ENCODE data around the gene FBXL17.

The FBXL17 gene

DNA sequence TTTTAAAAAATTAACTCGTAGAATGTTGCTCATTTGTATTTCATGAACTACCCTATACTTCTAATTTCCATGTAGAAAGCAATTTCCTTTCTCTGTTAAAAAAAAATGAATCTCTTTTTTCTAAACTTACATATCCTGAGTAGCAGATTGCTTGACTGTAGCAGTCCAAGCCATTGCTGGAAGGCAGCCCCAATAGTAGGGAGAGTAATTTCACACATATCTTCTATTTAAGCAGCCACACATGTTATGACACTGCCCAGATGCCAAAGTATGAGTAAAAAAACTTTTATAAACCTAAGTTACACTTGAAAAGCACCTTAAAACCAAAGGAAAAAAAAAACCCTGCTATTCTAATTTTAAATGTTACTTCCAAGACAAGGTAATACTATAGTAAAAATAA lies 69.6 kb downstream of the FBXL17 start:
- Histone ChIP-seq H3K4me1 (ENCODE audit: insufficient read depth, low read length) (no peaks in the 10 kb centered on the region), H4K20me1 (ENCODE audit: insufficient read depth, low read length) (no peaks in the 10 kb centered on the region), H3K79me2 (ENCODE audit: insufficient read depth, low read length) (no peaks in the 10 kb centered on the region), H2AFZ (ENCODE audit: low read depth, low read length) (no peak overlapping the region), H3K27me3 (ENCODE audit: insufficient read depth, low read length, poor library complexity) (no peaks in the 10 kb centered on the region), H3K4me3 (ENCODE audit: low read depth in 1 of 2, low read length in 2 of 2) (no peak overlapping the region), H3K27ac (ENCODE audit: low read length) (no peak overlapping the region), H3K9ac (ENCODE audit: low read depth, low read length) (no peak overlapping the region), H3K9me3 (ENCODE audit: insufficient read depth, low read length, severe bottlenecking) (no peaks in the 10 kb centered on the region), H3K36me3 (ENCODE audit: insufficient read depth, low read length) (no peaks in the 10 kb centered on the region), H3K4me2 (ENCODE audit: insufficient read depth, low read length) (no peak overlapping the region)
- ATAC-seq (ENCODE audit: insufficient read depth, low read depth) (no peak), DNase-seq (no peak)
- no peak for TF ChIP-seq EZH2 (IDR thresholded peaks at IDR 0.05; ENCODE audit: borderline replicate concordance, low read depth, low read length, severe bottlenecking)
- TF ChIP-seq, protein P1, sequence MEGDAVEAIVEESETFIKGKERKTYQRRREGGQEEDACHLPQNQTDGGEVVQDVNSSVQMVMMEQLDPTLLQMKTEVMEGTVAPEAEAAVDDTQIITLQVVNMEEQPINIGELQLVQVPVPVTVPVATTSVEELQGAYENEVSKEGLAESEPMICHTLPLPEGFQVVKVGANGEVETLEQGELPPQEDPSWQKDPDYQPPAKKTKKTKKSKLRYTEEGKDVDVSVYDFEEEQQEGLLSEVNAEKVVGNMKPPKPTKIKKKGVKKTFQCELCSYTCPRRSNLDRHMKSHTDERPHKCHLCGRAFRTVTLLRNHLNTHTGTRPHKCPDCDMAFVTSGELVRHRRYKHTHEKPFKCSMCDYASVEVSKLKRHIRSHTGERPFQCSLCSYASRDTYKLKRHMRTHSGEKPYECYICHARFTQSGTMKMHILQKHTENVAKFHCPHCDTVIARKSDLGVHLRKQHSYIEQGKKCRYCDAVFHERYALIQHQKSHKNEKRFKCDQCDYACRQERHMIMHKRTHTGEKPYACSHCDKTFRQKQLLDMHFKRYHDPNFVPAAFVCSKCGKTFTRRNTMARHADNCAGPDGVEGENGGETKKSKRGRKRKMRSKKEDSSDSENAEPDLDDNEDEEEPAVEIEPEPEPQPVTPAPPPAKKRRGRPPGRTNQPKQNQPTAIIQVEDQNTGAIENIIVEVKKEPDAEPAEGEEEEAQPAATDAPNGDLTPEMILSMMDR (IDR thresholded peaks at IDR 0.05; ENCODE audit: borderline replicate concordance, extremely low read depth, low read length, poor library complexity, severe bottlenecking) = no peak

DNA sequence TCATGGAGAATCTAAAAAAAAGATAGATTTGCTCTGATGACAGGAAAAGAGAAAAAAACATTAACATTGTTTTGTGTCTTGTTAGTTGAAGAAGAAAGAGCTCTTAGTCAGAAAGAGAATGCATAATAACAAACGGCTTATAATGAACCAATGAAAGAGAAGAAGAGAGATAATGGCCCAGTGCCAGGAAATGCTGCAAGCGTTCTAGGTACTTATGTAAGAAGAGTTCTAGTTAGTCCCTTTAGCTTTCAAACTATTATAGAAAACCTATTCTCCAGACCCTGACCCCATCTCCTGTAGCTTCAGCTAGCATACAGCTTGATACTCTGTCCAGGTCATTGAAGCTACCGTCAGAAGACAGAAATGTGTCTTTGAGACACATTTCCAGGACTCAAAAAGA lies 70.2 kb downstream of the FBXL17 start:
- H4K20me1 ChIP-seq (ENCODE audit: insufficient read depth, low read length) = no peaks in the 10 kb centered on the region
- no peak for DNase-seq
- no peak overlapping the region for H2AFZ ChIP-seq (ENCODE audit: low read depth, low read length)
- H3K4me3 ChIP-seq (ENCODE audit: low read depth in 1 of 2, low read length in 2 of 2) = no peak overlapping the region
- no peaks in the 10 kb centered on the region for H3K4me1 ChIP-seq (ENCODE audit: insufficient read depth, low read length)
- H3K27me3 ChIP-seq (ENCODE audit: insufficient read depth, low read length, poor library complexity) = no peaks in the 10 kb centered on the region
- H3K9me3 ChIP-seq (ENCODE audit: insufficient read depth, low read length, severe bottlenecking) = no peaks in the 10 kb centered on the region
- ATAC-seq (ENCODE audit: insufficient read depth, low read depth) = no peak
- TF ChIP-seq, protein P1 (IDR thresholded peaks at IDR 0.05; ENCODE audit: borderline replicate concordance, extremely low read depth, low read length, poor library complexity, severe bottlenecking) = no peak
- TF ChIP-seq EZH2 (IDR thresholded peaks at IDR 0.05; ENCODE audit: borderline replicate concordance, low read depth, low read length, severe bottlenecking) = no peak
- H3K9ac ChIP-seq (ENCODE audit: low read depth, low read length) = no peak overlapping the region
- no peak overlapping the region for H3K27ac ChIP-seq (ENCODE audit: low read length)
- H3K79me2 ChIP-seq (ENCODE audit: insufficient read depth, low read length) = no peaks in the 10 kb centered on the region
- no peaks in the 10 kb centered on the region for H3K36me3 ChIP-seq (ENCODE audit: insufficient read depth, low read length)
- H3K4me2 ChIP-seq (ENCODE audit: insufficient read depth, low read length) = no peak overlapping the region

DNA sequence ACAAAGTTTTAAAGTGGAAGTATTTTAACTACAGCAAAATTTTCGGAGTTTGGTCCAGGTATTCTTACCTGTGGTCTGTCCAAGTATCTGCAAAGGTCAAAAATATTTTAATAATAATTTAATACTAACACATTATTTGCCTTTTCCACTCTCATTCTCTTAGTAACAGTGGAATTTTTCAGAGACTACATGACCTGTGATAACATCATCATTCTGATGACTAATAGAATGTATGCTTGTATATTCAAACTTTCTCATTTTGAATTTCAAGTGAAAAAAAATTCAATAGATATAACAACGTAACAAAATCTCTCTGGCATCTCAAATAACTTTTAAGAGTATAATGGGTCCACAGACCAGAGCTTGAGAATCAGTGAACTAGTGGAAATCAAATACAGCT lies 78.3 kb downstream of the FBXL17 start:
- Histone ChIP-seq H3K4me2 (ENCODE audit: insufficient read depth, low read length) (no peak overlapping the region), H2AFZ (ENCODE audit: low read depth, low read length) (no peak overlapping the region), H3K27ac (ENCODE audit: low read length) (no peak overlapping the region), H3K9me3 (ENCODE audit: insufficient read depth, low read length, severe bottlenecking) (no peaks in the 10 kb centered on the region), H3K36me3 (ENCODE audit: insufficient read depth, low read length) (no peaks in the 10 kb centered on the region), H4K20me1 (ENCODE audit: insufficient read depth, low read length) (no peaks in the 10 kb centered on the region), H3K79me2 (ENCODE audit: insufficient read depth, low read length) (no peaks in the 10 kb centered on the region), H3K4me3 (ENCODE audit: low read depth in 1 of 2, low read length in 2 of 2) (no peak overlapping the region), H3K9ac (ENCODE audit: low read depth, low read length) (no peak overlapping the region), H3K4me1 (ENCODE audit: insufficient read depth, low read length) (no peaks in the 10 kb centered on the region), H3K27me3 (ENCODE audit: insufficient read depth, low read length, poor library complexity) (no peaks in the 10 kb centered on the region)
- ATAC-seq (ENCODE audit: insufficient read depth, low read depth) = no peak
- DNase-seq = no peak
- TF ChIP-seq EZH2 (IDR thresholded peaks at IDR 0.05; ENCODE audit: borderline replicate concordance, low read depth, low read length, severe bottlenecking) = no peak
- TF ChIP-seq, protein P1 (IDR thresholded peaks at IDR 0.05; ENCODE audit: borderline replicate concordance, extremely low read depth, low read length, poor library complexity, severe bottlenecking) = no peak

DNA sequence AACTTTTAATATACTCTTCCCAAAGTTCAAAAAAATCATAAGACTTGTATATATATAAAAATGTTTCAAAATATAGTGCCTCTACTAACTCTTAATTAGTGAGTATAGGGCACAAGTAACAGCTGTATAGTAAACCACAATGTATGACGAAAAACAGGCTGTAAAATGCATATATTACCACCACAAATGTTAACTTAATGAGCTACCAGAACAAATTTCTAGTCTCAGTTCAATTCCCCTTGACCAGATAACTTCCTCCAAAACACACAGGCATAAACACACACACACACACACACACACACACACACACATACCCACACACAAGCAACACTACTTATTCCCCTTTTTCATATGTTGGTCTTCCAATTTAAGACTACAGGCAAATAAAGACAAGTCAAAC lies 78.8 kb downstream of the FBXL17 start:
- DNase-seq (no peak), ATAC-seq (ENCODE audit: insufficient read depth, low read depth) (no peak)
- Histone ChIP-seq H4K20me1 (ENCODE audit: insufficient read depth, low read length) (no peaks in the 10 kb centered on the region), H3K27me3 (ENCODE audit: insufficient read depth, low read length, poor library complexity) (no peaks in the 10 kb centered on the region), H3K27ac (ENCODE audit: low read length) (no peak overlapping the region), H3K9me3 (ENCODE audit: insufficient read depth, low read length, severe bottlenecking) (no peaks in the 10 kb centered on the region), H3K9ac (ENCODE audit: low read depth, low read length) (no peak overlapping the region), H2AFZ (ENCODE audit: low read depth, low read length) (no peak overlapping the region), H3K4me3 (ENCODE audit: low read depth in 1 of 2, low read length in 2 of 2) (no peak overlapping the region), H3K36me3 (ENCODE audit: insufficient read depth, low read length) (no peaks in the 10 kb centered on the region), H3K79me2 (ENCODE audit: insufficient read depth, low read length) (no peaks in the 10 kb centered on the region), H3K4me1 (ENCODE audit: insufficient read depth, low read length) (no peaks in the 10 kb centered on the region), H3K4me2 (ENCODE audit: insufficient read depth, low read length) (no peak overlapping the region)
- no peak for TF ChIP-seq EZH2 (IDR thresholded peaks at IDR 0.05; ENCODE audit: borderline replicate concordance, low read depth, low read length, severe bottlenecking)
- TF ChIP-seq, protein P1 (IDR thresholded peaks at IDR 0.05; ENCODE audit: borderline replicate concordance, extremely low read depth, low read length, poor library complexity, severe bottlenecking) = no peak

All from DND-41 (cell line).